ENCODE data around the gene FXYD1.

- no peak for TF ChIP-seq CTCF (IDR thresholded peaks at IDR 0.05)
- no peak for TF ChIP-seq EZH2phosphoT487 (IDR thresholded peaks at IDR 0.05)
- no peak for TF ChIP-seq EZH2 (IDR thresholded peaks at IDR 0.05)
These were observed 42.8 kb upstream of the FXYD1 start for GRCh38 chr19:35095667-35096368.

All from neural progenitor cell (in vitro differentiated cells).